Smooth muscle cell (in vitro differentiated cells): Measurements from ENCODE around the gene AXIN1. TPM values are rescaled to one million over a fixed set of nuclear protein-coding genes. Genes with fewer than 3 reads are reported as not detected.
A peak's percentile ranks its signal among the peaks of the same experiment; 100 is the strongest.

Experiments used
- DNase-seq: peaks from one replicate; lab custom pipeline; 2025; ENCODE audit not compliant: unreplicated experiment; lab: John Stamatoyannopoulos, UW
- H2AFZ ChIP-seq: fragments of 200-600 bp; sonication (generic); 2 replicates; pipeline ENCODE4 v1.6.0; 2016; ENCODE audit warnings: antibody characterized with exemption, low read depth, mild to moderate bottlenecking
- H3F3A ChIP-seq: fragments of 200-600 bp; sonication (generic); 2 replicates; pipeline ENCODE4 v1.6.0; 2017; ENCODE audit warnings: antibody characterized with exemption, low read depth
- H3K27ac ChIP-seq: fragments of 200-600 bp; sonication (generic); 2 replicates; pipeline ENCODE4 v1.5.1; 2016; ENCODE audit warnings: low read depth, mild to moderate bottlenecking
- H3K27me3 ChIP-seq: fragments of 200-600 bp; sonication (generic); 2 replicates; pipeline ENCODE4 v1.6.1; 2016; ENCODE audit warnings: low read depth, mild to moderate bottlenecking
- H3K36me3 ChIP-seq: fragments of 200-600 bp; sonication (generic); 2 replicates; pipeline ENCODE4 v1.5.1; 2016; ENCODE audit warnings: low read depth
- H3K4me1 ChIP-seq: fragments of 200-600 bp; sonication (generic); 2 replicates; pipeline ENCODE4 v1.5.1; 2016; ENCODE audit warnings: low read depth
- H3K4me2 ChIP-seq: fragments of 200-600 bp; sonication (generic); 2 replicates; pipeline ENCODE4 v1.6.0; 2016; ENCODE audit warnings: mild to moderate bottlenecking
- H3K4me3 ChIP-seq: fragments of 200-600 bp; sonication (generic); 2 replicates; pipeline ENCODE4 v1.5.1; 2016; ENCODE audit warnings: mild to moderate bottlenecking
- H3K79me2 ChIP-seq: fragments of 200-600 bp; sonication (generic); 2 replicates; pipeline ENCODE4 v1.6.0; 2016; ENCODE audit warnings: low read depth, mild to moderate bottlenecking
- H3K9ac ChIP-seq: fragments of 200-600 bp; sonication (generic); 2 replicates; pipeline ENCODE4 v1.6.0; 2016; ENCODE audit warnings: low read depth
- H3K9me3 ChIP-seq: fragments of 200-600 bp; sonication (generic); replicated peaks from 2 replicates; pipeline ENCODE4 v1.5.1; 2016; ENCODE audit warnings: low read depth
- H4K20me1 ChIP-seq: fragments of 200-600 bp; sonication (generic); 2 replicates; pipeline ENCODE4 v1.6.0; 2016; ENCODE audit warnings: low read depth
- CTCF ChIP-seq: fragments of 200-600 bp; sonication (generic); IDR thresholded peaks from 2 replicates; pipeline ENCODE4 v1.5.1; 2017; ENCODE audit warnings: borderline replicate concordance, mild to moderate bottlenecking, antibody characterized with exemption; ENCODE audit not compliant: insufficient read depth, poor library complexity, severe bottlenecking
- WGBS: methylation state at CpG from one replicate; pipeline ENCODE4 v1.1.7; 2016; ENCODE audit warnings: low lambda C conversion rate; 5-methylcytosine and 5-hydroxymethylcytosine counted together
- polyA plus RNA-seq: library from polyadenylated mRNA; unstranded; fragments of >200 nt; fragmentation: Nextera tagmentation; extraction: Ambion mirVana; gene quantifications from 2 replicates; pipeline ENCODE4 v1.2.1, GENCODE V29; 2016
- total RNA-seq: library from RNA; depleted of rRNA; stranded (reverse); fragments of >200 nt; gene quantifications from 2 replicates; pipeline ENCODE4 v1.2.3, GENCODE V29; 2014

Gene AXIN1
- total and polyA plus RNA-seq, 2 experiments from 2014 or later = 13.0 to 15.0 TPM

GRCh38 chr16:397135-397661 lies 44.7 kb upstream of the AXIN1 start, which contains the start of gene NME4:
NME4 (plus strand) TSS chr16:397199; CDS start chr16:397223, 24 bp downstream.
- Histone ChIP-seq H3K9me3 (no peaks in the 10 kb centered on the region), H3K27me3 (no peaks in the 10 kb centered on the region), H3K36me3 (no peaks in the 10 kb centered on the region), H3K4me3 (peak within 1 kb of the TSS; percentile 80), H3K4me1 (peaks cover 4% of the 10 kb centered on the region), H3K9ac (no peak within 1 kb of the TSS), H3K27ac (peak within 1 kb of the TSS; percentile 31), H3F3A (peaks cover 35% of the 10 kb centered on the region), H4K20me1 (no peaks in the 10 kb centered on the region), H3K79me2 (peaks cover 6% of the 10 kb centered on the region), H2AFZ (peak within 1 kb of the TSS; percentile 44), H3K4me2 (peak within 1 kb of the TSS; percentile 91)
- no peak for DNase-seq
- WGBS = 2% methylated on average over 22 of the region's 75 CpGs
- no peak for TF ChIP-seq CTCF

- peak overlapping the region; percentile 31 for H3K27ac ChIP-seq
- peaks cover 35% of the 10 kb centered on the region for H3F3A ChIP-seq
- H3K27me3 ChIP-seq = no peaks in the 10 kb centered on the region
- no peak for TF ChIP-seq CTCF
- WGBS = 3% methylated on average over 22 of the region's 22 CpGs
- peak; percentile 31 for DNase-seq
- H4K20me1 ChIP-seq = no peaks in the 10 kb centered on the region
- peak overlapping the region; percentile 80 for H3K4me3 ChIP-seq
- peaks cover 6% of the 10 kb centered on the region for H3K79me2 ChIP-seq
- peak overlapping the region; percentile 44 for H2AFZ ChIP-seq
- H3K9ac ChIP-seq = no peak overlapping the region
- H3K9me3 ChIP-seq = no peaks in the 10 kb centered on the region
- peak overlapping the region; percentile 80 for H3K4me2 ChIP-seq
- H3K36me3 ChIP-seq = no peaks in the 10 kb centered on the region
- H3K4me1 ChIP-seq = peaks cover 4% of the 10 kb centered on the region
These were observed 44.1 kb upstream of the AXIN1 start for GRCh38 chr16:396605-397004.

- Histone ChIP-seq H3K4me1 (peaks cover 4% of the 10 kb centered on the region), H3K4me2 (peak overlapping the region; percentile 80), H3K27ac (peak overlapping the region; percentile 31), H3K9ac (no peak overlapping the region), H3K4me3 (peak overlapping the region; percentile 80), H4K20me1 (no peaks in the 10 kb centered on the region), H3K79me2 (peaks cover 6% of the 10 kb centered on the region), H2AFZ (peak overlapping the region; percentile 44), H3F3A (peaks cover 35% of the 10 kb centered on the region), H3K9me3 (no peaks in the 10 kb centered on the region), H3K36me3 (no peaks in the 10 kb centered on the region), H3K27me3 (no peaks in the 10 kb centered on the region)
- TF ChIP-seq CTCF = no peak
- no peak for DNase-seq
- 34% methylated on average over 3 of the region's 3 CpGs for WGBS
These were observed 43.7 kb upstream of the AXIN1 start for GRCh38 chr16:396199-396598.

- Histone ChIP-seq H3K9me3 (no peaks in the 10 kb centered on the region), H3K36me3 (no peaks in the 10 kb centered on the region), H3K9ac (no peak overlapping the region), H3K4me1 (peaks cover 9% of the 10 kb centered on the region), H3K27me3 (no peaks in the 10 kb centered on the region), H3K4me3 (no peak overlapping the region), H3F3A (peaks cover 18% of the 10 kb centered on the region), H2AFZ (no peak overlapping the region), H3K4me2 (no peak overlapping the region), H3K27ac (no peak overlapping the region), H4K20me1 (no peaks in the 10 kb centered on the region), H3K79me2 (peaks cover 3% of the 10 kb centered on the region)
- no peak for TF ChIP-seq CTCF
- WGBS = 98% methylated on average over 7 of the region's 7 CpGs
- DNase-seq = no peak
These were observed 40.0 kb upstream of the AXIN1 start for GRCh38 chr16:392450-393030.
